Right atrium auricular region (tissue), 2 donors: ENCODE data around the gene LEPROT. TPM values are rescaled to one million over a fixed set of nuclear protein-coding genes. Genes with fewer than 3 reads are reported as not detected.

Experiments used
- DNase-seq: peaks from one replicate; pipeline ENCODE4 v3.0.0-alpha.2; 2019; ENCODE audit warnings: low spot score
- H3K27ac ChIP-seq, 2 donors: fragments of 200-600 bp; sonication (generic); 1 replicate in 1 of 2; 2 replicates in 1 of 2; pipeline ENCODE4 v1.5.1; 2016 to 2019
- H3K27me3 ChIP-seq, 2 donors: fragments of 200-600 bp; sonication (generic); one replicate each; pipeline versions ENCODE4 v1.5.1 to v1.6.0; 2017 to 2019
- H3K36me3 ChIP-seq: fragments of 200-600 bp; sonication (generic); one replicate; pipeline ENCODE4 v1.5.1; 2016
- H3K4me1 ChIP-seq, 2 donors: fragments of 200-600 bp; sonication (generic); one replicate each; pipeline versions ENCODE4 v1.5.1 to v1.6.0; 2017 to 2019
- H3K4me3 ChIP-seq, 2 donors: fragments of 200-600 bp; sonication (generic); 1 replicate in 1 of 2; 2 replicates in 1 of 2; pipeline ENCODE4 v1.5.1; 2017 to 2019; ENCODE audit warnings: mild to moderate bottlenecking in 1 of 2, moderate library complexity in 1 of 2
- H3K9me3 ChIP-seq, 2 donors: fragments of 200-600 bp; sonication (generic); one replicate each; pipeline ENCODE4 v1.5.1; 2019
- total RNA-seq, 2 donors: library from RNA; depleted of rRNA; stranded (reverse); fragments of >200 nt; gene quantifications; one replicate each; pipeline ENCODE4 v1.1.0, GENCODE V29; 2016
- TF ChIP-seq, protein P1 (sequence below), 2 donors: fragments of 200-600 bp; sonication (generic); IDR thresholded peaks; one replicate each; pipeline ENCODE4 v1.5.1; 2019; ENCODE audit warnings: antibody characterized with exemption in 2 of 2

Gene LEPROT
- total RNA-seq, 2 donors from 2014 or later: 42.7 to 44.6 TPM

DNA sequence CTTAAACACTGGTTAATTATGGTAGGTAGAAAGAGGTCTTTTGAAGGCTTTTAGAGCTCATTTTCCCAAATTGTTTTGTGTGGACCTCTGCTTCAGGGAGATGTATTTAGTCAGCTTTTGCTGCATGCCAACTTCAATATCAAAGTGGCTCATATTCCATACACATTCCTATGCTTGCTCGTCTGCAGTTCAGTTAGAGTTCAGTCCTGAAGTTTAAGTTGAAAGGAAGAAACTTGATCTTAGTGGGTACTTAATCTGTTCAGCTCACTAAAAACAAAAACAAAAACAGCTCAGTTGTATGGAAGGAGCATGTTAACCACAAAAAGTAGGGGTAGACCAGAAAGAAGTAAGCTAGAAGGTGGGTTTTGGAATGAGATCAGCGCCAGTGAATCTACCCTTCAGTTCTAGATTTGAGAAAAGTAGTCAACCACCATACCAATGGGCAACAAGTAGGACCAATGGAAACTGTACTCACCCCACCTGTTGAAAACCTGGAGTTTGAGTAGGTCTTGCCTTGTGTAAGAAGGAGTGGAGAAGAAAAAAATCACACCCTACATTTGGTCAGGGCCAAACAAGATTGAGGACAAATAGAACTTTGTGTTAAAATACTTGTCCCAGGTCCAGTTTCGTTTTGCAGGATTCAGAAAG is 58.0 kb downstream of the LEPROT start:
- TF ChIP-seq, protein P1, sequence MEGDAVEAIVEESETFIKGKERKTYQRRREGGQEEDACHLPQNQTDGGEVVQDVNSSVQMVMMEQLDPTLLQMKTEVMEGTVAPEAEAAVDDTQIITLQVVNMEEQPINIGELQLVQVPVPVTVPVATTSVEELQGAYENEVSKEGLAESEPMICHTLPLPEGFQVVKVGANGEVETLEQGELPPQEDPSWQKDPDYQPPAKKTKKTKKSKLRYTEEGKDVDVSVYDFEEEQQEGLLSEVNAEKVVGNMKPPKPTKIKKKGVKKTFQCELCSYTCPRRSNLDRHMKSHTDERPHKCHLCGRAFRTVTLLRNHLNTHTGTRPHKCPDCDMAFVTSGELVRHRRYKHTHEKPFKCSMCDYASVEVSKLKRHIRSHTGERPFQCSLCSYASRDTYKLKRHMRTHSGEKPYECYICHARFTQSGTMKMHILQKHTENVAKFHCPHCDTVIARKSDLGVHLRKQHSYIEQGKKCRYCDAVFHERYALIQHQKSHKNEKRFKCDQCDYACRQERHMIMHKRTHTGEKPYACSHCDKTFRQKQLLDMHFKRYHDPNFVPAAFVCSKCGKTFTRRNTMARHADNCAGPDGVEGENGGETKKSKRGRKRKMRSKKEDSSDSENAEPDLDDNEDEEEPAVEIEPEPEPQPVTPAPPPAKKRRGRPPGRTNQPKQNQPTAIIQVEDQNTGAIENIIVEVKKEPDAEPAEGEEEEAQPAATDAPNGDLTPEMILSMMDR (IDR thresholded peaks at IDR 0.05): no peak
- no peak for DNase-seq
- H3K4me3 ChIP-seq: no peak overlapping the region
- no peaks in the 10 kb centered on the region for H3K27me3 ChIP-seq
- H3K27ac ChIP-seq: no peak overlapping the region
- no peaks in the 10 kb centered on the region for H3K4me1 ChIP-seq
- no peaks in the 10 kb centered on the region for H3K36me3 ChIP-seq
- H3K9me3 ChIP-seq: no peaks in the 10 kb centered on the region

DNA sequence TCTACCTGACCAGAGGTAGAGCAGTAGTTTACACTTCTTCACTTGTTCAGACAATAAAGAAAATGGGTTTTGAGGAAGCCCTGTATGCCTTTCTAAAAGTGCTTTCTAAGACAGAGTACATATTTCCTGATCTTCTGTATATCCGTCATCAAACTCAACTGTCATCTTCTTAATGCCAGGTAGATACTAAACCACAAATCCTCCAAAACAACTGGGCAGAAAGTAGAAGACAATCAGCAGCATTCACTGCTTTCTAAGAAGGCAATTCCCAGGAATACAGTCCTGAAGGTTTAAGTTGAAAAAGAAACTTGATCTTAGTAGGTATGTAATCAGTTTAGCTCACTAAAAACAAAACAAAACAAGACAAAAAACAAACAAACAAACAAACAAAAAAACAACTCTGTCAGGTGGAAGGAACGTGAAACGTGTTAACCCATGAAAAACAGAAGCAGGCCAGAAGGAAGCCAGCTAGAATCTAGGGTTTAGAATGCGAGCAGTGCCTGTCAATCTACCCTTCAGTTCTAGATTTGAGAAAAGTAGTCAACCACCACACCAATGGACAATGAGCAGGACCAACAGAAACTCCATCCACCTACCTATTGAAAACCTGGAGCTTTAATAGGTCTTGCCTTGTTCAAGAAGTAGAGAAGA is 59.2 kb downstream of the LEPROT start:
- Histone ChIP-seq H3K4me1 (no peaks in the 10 kb centered on the region), H3K27me3 (no peaks in the 10 kb centered on the region), H3K9me3 (no peaks in the 10 kb centered on the region), H3K36me3 (no peaks in the 10 kb centered on the region), H3K27ac (no peak overlapping the region), H3K4me3 (no peak overlapping the region)
- TF ChIP-seq, protein P1 (IDR thresholded peaks at IDR 0.05): no peak
- DNase-seq: no peak

DNA sequence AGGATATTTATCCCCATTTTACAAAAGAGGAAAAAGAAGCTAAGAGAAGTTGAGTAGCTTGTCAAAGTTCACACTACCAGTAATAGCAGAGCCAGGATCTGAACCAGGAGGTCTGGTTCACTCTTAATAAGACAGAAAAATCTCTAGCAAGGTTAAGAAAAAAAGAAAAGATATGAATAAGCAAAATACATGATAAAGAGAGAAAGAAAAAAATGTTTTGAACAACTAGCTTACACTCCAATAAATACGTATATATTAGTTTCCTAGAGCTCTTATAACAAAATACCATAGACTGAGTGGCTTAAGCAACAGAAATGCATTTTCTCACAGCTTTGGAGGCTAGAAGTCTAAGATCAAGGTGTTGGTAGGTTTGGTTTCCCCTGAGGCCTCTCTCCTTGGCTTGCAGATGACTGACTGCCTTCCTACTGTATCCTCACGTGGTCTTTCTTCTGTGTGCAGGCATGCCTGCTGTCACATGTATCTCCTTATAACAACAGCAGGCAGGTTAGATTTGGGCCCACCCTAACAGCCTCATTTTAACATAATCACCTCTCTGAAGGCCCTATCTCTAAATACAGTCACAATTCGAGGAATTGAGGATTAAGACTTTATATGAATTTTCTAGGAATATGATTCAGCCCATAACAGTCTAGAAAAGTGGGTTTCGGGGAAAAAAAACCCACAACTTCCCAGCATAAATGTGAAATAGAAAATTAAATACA is 60.4 kb downstream of the LEPROT start:
- no peak overlapping the region for H3K4me3 ChIP-seq
- H3K9me3 ChIP-seq: no peaks in the 10 kb centered on the region
- no peak for DNase-seq
- no peaks in the 10 kb centered on the region for H3K4me1 ChIP-seq
- no peaks in the 10 kb centered on the region for H3K27me3 ChIP-seq
- H3K36me3 ChIP-seq: no peaks in the 10 kb centered on the region
- H3K27ac ChIP-seq: no peak overlapping the region
- TF ChIP-seq, protein P1 (IDR thresholded peaks at IDR 0.05): no peak

DNA sequence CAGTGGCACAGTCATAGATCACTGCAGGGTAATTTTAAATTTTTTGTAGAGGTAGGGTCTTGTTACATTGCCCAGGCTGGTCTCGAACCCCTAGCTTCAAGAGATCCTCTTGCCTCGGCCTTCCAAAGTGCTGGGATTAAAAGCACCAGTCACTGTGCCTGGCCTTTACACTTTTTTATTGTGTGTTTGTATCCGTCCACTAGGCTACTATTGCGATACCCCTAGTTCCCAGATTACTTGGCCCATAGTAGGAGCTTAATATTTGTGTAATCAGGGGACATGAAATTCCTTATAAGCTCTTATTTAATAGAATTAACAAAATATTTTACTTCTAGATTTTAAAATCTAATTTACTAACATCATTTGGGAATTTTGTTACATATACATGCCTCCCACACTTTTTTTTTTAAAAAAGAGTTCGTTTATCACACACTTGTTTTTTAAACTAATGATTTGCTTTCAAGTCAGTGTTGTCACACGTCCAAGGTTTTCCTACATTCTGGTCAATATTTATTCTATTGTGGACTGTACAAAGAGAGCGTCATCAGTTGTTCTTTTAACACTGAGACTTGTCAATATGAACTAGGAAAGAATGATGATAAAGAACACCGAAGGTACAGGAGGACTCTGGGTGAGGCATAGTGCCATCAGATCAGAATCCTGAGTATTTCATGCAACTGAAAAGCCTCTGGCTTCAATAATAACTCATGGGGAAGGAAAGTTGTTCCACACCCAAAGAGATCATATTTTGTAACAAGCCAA is 63.7 kb downstream of the LEPROT start:
- Histone ChIP-seq H3K27ac (no peak overlapping the region), H3K4me3 (no peak overlapping the region), H3K27me3 (no peaks in the 10 kb centered on the region), H3K4me1 (no peaks in the 10 kb centered on the region), H3K9me3 (no peaks in the 10 kb centered on the region), H3K36me3 (no peaks in the 10 kb centered on the region)
- DNase-seq: no peak
- TF ChIP-seq, protein P1 (IDR thresholded peaks at IDR 0.05): no peak

Other genes with a start within 250 kb of the LEPROT start
- 10 to 100 TPM; 17.3 to 24.6 TPM for gene DNAJC6, start 111.1 kb upstream of the LEPROT start, total RNA-seq
- gene LEPR, start within 50 bp of the LEPROT start, total RNA-seq: 10 to 100 TPM; 10.8 to 25.2 TPM